ENCODE measurements around the gene AGO3. TPM values are rescaled to one million over a fixed set of nuclear protein-coding genes. Genes with fewer than 3 reads are reported as not detected.

Gene AGO3
- total and polyA plus RNA-seq, 2 of the 13 experiments (the other 11 are each of a cell fraction or from before 2014, with no cell fraction given) = 21.2 to 27.1 TPM

DNA sequence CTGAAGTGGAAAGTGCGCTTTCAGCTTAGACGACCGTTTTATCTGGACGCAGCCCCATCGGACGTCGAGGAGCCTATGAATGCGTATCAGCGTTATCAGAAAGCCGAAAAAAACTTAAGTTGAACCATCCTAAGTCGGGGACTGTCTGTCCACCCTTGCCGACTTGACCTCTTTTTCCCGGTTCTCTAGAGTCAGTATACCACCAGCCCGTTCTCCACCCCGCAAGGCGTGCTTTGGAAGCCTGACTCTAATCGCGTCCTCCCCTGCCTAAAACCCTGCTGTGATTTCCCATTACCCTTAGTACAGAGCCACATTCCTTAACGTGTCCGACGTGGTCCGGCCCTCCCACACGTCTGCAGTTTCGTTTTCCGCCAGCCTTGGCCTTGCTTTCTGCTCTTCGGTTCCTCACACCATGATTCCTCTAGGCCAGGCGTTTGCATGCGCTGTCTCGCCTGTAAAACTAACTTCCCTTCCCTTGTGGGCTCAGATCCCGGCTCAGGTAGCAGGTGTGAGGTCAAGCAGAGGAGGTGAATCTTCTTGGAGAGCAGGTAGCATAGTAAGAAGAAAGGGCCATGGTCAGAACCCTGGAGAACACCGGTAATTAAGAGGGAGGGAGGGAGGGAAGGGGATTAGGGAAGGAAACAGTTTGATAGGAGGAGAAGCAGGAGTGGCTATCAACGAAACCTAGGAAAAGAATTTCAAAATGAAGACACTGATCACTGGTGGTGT is 158.7 kb downstream of the AGO3 start (continued):
- TF ChIP-seq, protein P1, sequence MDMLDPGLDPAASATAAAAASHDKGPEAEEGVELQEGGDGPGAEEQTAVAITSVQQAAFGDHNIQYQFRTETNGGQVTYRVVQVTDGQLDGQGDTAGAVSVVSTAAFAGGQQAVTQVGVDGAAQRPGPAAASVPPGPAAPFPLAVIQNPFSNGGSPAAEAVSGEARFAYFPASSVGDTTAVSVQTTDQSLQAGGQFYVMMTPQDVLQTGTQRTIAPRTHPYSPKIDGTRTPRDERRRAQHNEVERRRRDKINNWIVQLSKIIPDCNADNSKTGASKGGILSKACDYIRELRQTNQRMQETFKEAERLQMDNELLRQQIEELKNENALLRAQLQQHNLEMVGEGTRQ (IDR thresholded peaks at IDR 0.05; ENCODE audit: low read depth, low read length) = no peak
- TF ChIP-seq, protein P1 (CRISPR knock-in tag; IDR thresholded peaks at IDR 0.05; ENCODE audit: borderline replicate concordance) = no peak
- no peak for TF ChIP-seq EED (CRISPR knock-in tag; IDR thresholded peaks at IDR 0.05)
- TF ChIP-seq MED13 (CRISPR knock-in tag; IDR thresholded peaks at IDR 0.05) = no peak
- TF ChIP-seq, protein P2, sequence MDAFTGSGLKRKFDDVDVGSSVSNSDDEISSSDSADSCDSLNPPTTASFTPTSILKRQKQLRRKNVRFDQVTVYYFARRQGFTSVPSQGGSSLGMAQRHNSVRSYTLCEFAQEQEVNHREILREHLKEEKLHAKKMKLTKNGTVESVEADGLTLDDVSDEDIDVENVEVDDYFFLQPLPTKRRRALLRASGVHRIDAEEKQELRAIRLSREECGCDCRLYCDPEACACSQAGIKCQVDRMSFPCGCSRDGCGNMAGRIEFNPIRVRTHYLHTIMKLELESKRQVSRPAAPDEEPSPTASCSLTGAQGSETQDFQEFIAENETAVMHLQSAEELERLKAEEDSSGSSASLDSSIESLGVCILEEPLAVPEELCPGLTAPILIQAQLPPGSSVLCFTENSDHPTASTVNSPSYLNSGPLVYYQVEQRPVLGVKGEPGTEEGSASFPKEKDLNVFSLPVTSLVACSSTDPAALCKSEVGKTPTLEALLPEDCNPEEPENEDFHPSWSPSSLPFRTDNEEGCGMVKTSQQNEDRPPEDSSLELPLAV (CRISPR knock-in tag; conservative IDR thresholded peaks at IDR 0.05; ENCODE audit: low read depth) = no peak
- no peak for TF ChIP-seq HNRNPL (IDR thresholded peaks at IDR 0.05; ENCODE audit: low read depth, low read length)
- no peak for TF ChIP-seq JUNB (CRISPR knock-in tag; IDR thresholded peaks at IDR 0.05; ENCODE audit: borderline replicate concordance)
- no peak for TF ChIP-seq KMT2B (CRISPR knock-in tag; IDR thresholded peaks at IDR 0.05)
- TF ChIP-seq, protein P3, sequence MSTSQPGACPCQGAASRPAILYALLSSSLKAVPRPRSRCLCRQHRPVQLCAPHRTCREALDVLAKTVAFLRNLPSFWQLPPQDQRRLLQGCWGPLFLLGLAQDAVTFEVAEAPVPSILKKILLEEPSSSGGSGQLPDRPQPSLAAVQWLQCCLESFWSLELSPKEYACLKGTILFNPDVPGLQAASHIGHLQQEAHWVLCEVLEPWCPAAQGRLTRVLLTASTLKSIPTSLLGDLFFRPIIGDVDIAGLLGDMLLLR (CRISPR knock-in tag; IDR thresholded peaks at IDR 0.05) = no peak
- TF ChIP-seq, protein P4, sequence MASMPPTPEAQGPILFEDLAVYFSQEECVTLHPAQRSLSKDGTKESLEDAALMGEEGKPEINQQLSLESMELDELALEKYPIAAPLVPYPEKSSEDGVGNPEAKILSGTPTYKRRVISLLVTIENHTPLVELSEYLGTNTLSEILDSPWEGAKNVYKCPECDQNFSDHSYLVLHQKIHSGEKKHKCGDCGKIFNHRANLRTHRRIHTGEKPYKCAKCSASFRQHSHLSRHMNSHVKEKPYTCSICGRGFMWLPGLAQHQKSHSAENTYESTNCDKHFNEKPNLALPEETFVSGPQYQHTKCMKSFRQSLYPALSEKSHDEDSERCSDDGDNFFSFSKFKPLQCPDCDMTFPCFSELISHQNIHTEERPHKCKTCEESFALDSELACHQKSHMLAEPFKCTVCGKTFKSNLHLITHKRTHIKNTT (CRISPR knock-in tag; IDR thresholded peaks at IDR 0.05) = no peak
- no peak for TF ChIP-seq ZNF496 (CRISPR knock-in tag; IDR thresholded peaks at IDR 0.05; ENCODE audit: insufficient replicate concordance)
- TF ChIP-seq ELF4 (CRISPR knock-in tag; IDR thresholded peaks at IDR 0.05; ENCODE audit: borderline replicate concordance) = no peak
- no peak for TF ChIP-seq MED1 (CRISPR knock-in tag; IDR thresholded peaks at IDR 0.05)
- TF ChIP-seq ZNF224 (CRISPR knock-in tag; IDR thresholded peaks at IDR 0.05) = 0 out of 2 replicates have a peak, but pooled peaks have one; percentile 8
- TF ChIP-seq, protein P5, sequence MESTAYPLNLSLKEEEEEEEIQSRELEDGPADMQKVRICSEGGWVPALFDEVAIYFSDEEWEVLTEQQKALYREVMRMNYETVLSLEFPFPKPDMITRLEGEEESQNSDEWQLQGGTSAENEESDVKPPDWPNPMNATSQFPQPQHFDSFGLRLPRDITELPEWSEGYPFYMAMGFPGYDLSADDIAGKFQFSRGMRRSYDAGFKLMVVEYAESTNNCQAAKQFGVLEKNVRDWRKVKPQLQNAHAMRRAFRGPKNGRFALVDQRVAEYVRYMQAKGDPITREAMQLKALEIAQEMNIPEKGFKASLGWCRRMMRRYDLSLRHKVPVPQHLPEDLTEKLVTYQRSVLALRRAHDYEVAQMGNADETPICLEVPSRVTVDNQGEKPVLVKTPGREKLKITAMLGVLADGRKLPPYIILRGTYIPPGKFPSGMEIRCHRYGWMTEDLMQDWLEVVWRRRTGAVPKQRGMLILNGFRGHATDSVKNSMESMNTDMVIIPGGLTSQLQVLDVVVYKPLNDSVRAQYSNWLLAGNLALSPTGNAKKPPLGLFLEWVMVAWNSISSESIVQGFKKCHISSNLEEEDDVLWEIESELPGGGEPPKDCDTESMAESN (CRISPR knock-in tag; conservative IDR thresholded peaks at IDR 0.05) = no peak
- TF ChIP-seq HOXD1 (CRISPR knock-in tag; IDR thresholded peaks at IDR 0.05) = no peak
- TF ChIP-seq IKZF4 (CRISPR knock-in tag; IDR thresholded peaks at IDR 0.05; ENCODE audit: borderline replicate concordance, low read depth, not compliant biosample characterization) = no peak
- TF ChIP-seq, protein P6, sequence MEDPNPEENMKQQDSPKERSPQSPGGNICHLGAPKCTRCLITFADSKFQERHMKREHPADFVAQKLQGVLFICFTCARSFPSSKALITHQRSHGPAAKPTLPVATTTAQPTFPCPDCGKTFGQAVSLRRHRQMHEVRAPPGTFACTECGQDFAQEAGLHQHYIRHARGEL (CRISPR knock-in tag; IDR thresholded peaks at IDR 0.05) = no peak
- TF ChIP-seq, protein P7, sequence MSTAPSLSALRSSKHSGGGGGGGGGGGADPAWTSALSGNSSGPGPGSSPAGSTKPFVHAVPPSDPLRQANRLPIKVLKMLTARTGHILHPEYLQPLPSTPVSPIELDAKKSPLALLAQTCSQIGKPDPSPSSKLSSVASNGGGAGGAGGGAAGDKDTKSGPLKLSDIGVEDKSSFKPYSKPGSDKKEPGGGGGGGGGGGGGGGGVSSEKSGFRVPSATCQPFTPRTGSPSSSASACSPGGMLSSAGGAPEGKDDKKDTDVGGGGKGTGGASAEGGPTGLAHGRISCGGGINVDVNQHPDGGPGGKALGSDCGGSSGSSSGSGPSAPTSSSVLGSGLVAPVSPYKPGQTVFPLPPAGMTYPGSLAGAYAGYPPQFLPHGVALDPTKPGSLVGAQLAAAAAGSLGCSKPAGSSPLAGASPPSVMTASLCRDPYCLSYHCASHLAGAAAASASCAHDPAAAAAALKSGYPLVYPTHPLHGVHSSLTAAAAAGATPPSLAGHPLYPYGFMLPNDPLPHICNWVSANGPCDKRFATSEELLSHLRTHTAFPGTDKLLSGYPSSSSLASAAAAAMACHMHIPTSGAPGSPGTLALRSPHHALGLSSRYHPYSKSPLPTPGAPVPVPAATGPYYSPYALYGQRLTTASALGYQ (CRISPR knock-in tag; IDR thresholded peaks at IDR 0.05) = no peak
